ENCODE data around the gene RNF43. TPM values are rescaled to one million over a fixed set of nuclear protein-coding genes. Genes with fewer than 3 reads are reported as not detected.

RNF43 gene
- total and polyA plus RNA-seq, 2 of the 13 experiments (the other 11 are each of a cell fraction or from before 2014, with no cell fraction given), result 31.0 to 53.4 TPM

GRCh38 chr17:58412961-58413586 is 4.3 kb downstream of the RNF43 start (continued):
- TF ChIP-seq, protein P1, sequence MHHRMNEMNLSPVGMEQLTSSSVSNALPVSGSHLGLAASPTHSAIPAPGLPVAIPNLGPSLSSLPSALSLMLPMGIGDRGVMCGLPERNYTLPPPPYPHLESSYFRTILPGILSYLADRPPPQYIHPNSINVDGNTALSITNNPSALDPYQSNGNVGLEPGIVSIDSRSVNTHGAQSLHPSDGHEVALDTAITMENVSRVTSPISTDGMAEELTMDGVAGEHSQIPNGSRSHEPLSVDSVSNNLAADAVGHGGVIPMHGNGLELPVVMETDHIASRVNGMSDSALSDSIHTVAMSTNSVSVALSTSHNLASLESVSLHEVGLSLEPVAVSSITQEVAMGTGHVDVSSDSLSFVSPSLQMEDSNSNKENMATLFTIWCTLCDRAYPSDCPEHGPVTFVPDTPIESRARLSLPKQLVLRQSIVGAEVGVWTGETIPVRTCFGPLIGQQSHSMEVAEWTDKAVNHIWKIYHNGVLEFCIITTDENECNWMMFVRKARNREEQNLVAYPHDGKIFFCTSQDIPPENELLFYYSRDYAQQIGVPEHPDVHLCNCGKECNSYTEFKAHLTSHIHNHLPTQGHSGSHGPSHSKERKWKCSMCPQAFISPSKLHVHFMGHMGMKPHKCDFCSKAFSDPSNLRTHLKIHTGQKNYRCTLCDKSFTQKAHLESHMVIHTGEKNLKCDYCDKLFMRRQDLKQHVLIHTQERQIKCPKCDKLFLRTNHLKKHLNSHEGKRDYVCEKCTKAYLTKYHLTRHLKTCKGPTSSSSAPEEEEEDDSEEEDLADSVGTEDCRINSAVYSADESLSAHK (CRISPR knock-in tag; IDR thresholded peaks at IDR 0.05; ENCODE audit: borderline replicate concordance), result no peak
- TF ChIP-seq TFDP2 (CRISPR knock-in tag; IDR thresholded peaks at IDR 0.05) (no peak; the same call in 1 of the 2 replicates), SMAD9 (CRISPR knock-in tag; IDR thresholded peaks at IDR 0.05) (no peak), POLR2AphosphoS5 (IDR thresholded peaks at IDR 0.05; ENCODE audit: low read depth, low read length) (no peak), KDM5B (CRISPR knock-in tag; IDR thresholded peaks at IDR 0.05; ENCODE audit: borderline replicate concordance) (no peak), ATM (IDR thresholded peaks at IDR 0.05; ENCODE audit: borderline replicate concordance) (no peak), KLF9 (CRISPR knock-in tag; IDR thresholded peaks at IDR 0.05; ENCODE audit: low read depth) (peak; percentile 23; the same call in 1 of the 2 replicates), GATA4 (IDR thresholded peaks at IDR 0.05; ENCODE audit: borderline replicate concordance, low read depth) (peak; percentile 70; the same call in 1 of the 2 replicates), GPBP1L1 (CRISPR knock-in tag; IDR thresholded peaks at IDR 0.05) (no peak), SMAD1 (CRISPR knock-in tag; IDR thresholded peaks at IDR 0.05; ENCODE audit: borderline replicate concordance, low read depth) (no peak), ZNF256 (CRISPR knock-in tag; conservative IDR thresholded peaks at IDR 0.05) (no peak), ZNF746 (CRISPR knock-in tag; IDR thresholded peaks at IDR 0.05) (no peak), CC2D1A (CRISPR knock-in tag; IDR thresholded peaks at IDR 0.05) (no peak), ZNF407 (CRISPR knock-in tag; IDR thresholded peaks at IDR 0.05; ENCODE audit: not compliant biosample characterization) (no peak)
- TF ChIP-seq, protein P2, sequence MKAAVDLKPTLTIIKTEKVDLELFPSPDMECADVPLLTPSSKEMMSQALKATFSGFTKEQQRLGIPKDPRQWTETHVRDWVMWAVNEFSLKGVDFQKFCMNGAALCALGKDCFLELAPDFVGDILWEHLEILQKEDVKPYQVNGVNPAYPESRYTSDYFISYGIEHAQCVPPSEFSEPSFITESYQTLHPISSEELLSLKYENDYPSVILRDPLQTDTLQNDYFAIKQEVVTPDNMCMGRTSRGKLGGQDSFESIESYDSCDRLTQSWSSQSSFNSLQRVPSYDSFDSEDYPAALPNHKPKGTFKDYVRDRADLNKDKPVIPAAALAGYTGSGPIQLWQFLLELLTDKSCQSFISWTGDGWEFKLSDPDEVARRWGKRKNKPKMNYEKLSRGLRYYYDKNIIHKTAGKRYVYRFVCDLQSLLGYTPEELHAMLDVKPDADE (CRISPR knock-in tag; IDR thresholded peaks at IDR 0.05), result no peak
